Nephron progenitor cell (in vitro differentiated cells): ENCODE results near the gene CDKN2B.

ENCODE experiments used
- DNase-seq: peaks from one replicate; pipeline ENCODE4 v3.0.0; 2021
- H3K27ac Mint-ChIP-seq: 2 replicates; pipeline ENCODE4 v1.8.0; 2021; ENCODE audit warnings: mild to moderate bottlenecking, moderate library complexity, mixed read lengths
- H3K27me3 Mint-ChIP-seq: 2 replicates; pipeline ENCODE4 v1.8.0; 2021; ENCODE audit warnings: mild to moderate bottlenecking, low read depth, mixed read lengths; ENCODE audit not compliant: poor library complexity
- H3K36me3 Mint-ChIP-seq: 2 replicates; pipeline ENCODE4 v1.8.0; 2021; ENCODE audit warnings: low read depth, mixed read lengths
- H3K4me1 Mint-ChIP-seq: 2 replicates; pipeline ENCODE4 v1.8.0; 2021; ENCODE audit warnings: mixed read lengths
- H3K4me3 Mint-ChIP-seq: 2 replicates; pipeline ENCODE4 v1.8.0; 2021; ENCODE audit warnings: mild to moderate bottlenecking, moderate library complexity, mixed read lengths
- H3K9me3 Mint-ChIP-seq: 2 replicates; pipeline ENCODE4 v1.8.0; 2021; ENCODE audit warnings: mild to moderate bottlenecking, moderate library complexity, mixed read lengths
- CTCF ChIP-seq: fragments of 200-600 bp; sonication (generic); IDR thresholded peaks from 2 replicates; pipeline ENCODE4 v1.5.0; 2021; ENCODE audit warnings: antibody characterized with exemption

Gene CDKN2B

GRCh38 chr9:22039258-22039657 is 30.2 kb upstream of the CDKN2B start:
- H3K4me1 Mint-ChIP-seq, result no peaks in the 10 kb centered on the region
- H3K4me3 Mint-ChIP-seq, result no peak overlapping the region
- no peak overlapping the region for H3K27ac Mint-ChIP-seq
- peaks cover 9% of the 10 kb centered on the region for H3K27me3 Mint-ChIP-seq
- no peaks in the 10 kb centered on the region for H3K36me3 Mint-ChIP-seq
- DNase-seq, result no peak
- no peak for TF ChIP-seq CTCF
- no peaks in the 10 kb centered on the region for H3K9me3 Mint-ChIP-seq

- Mint-ChIP-seq H3K9me3 (no peaks in the 10 kb centered on the region), H3K4me3 (no peak overlapping the region), H3K36me3 (no peaks in the 10 kb centered on the region), H3K27me3 (peaks cover 9% of the 10 kb centered on the region), H3K4me1 (no peaks in the 10 kb centered on the region), H3K27ac (no peak overlapping the region)
- DNase-seq, result no peak
- TF ChIP-seq CTCF, result peak; percentile 29
Measured at GRCh38 chr9:22037954-22038690, 29.0 kb upstream of the CDKN2B start.

GRCh38 chr9:22036866-22037626 is 27.9 kb upstream of the CDKN2B start:
- Mint-ChIP-seq H3K9me3 (no peaks in the 10 kb centered on the region), H3K36me3 (no peaks in the 10 kb centered on the region), H3K4me3 (no peak overlapping the region), H3K27ac (no peak overlapping the region), H3K27me3 (peaks cover 13% of the 10 kb centered on the region), H3K4me1 (no peaks in the 10 kb centered on the region)
- TF ChIP-seq CTCF, result no peak
- DNase-seq, result no peak

GRCh38 chr9:22035591-22036011 is 26.5 kb upstream of the CDKN2B start:
- Mint-ChIP-seq H3K27me3 (peaks cover 18% of the 10 kb centered on the region), H3K36me3 (no peaks in the 10 kb centered on the region), H3K27ac (no peak overlapping the region), H3K9me3 (no peaks in the 10 kb centered on the region), H3K4me3 (no peak overlapping the region), H3K4me1 (no peaks in the 10 kb centered on the region)
- DNase-seq, result no peak
- TF ChIP-seq CTCF, result no peak

GRCh38 chr9:22033012-22033630 is 24.0 kb upstream of the CDKN2B start:
- no peak for TF ChIP-seq CTCF
- Mint-ChIP-seq H3K36me3 (no peaks in the 10 kb centered on the region), H3K27ac (no peak overlapping the region), H3K9me3 (no peaks in the 10 kb centered on the region), H3K27me3 (peaks cover 18% of the 10 kb centered on the region), H3K4me3 (no peak overlapping the region), H3K4me1 (no peaks in the 10 kb centered on the region)
- no peak for DNase-seq
